H1 (cell line): Measurements from ENCODE around the gene PPP1R9A.

ENCODE experiments used
- BACH1 ChIP-seq: IDR thresholded peaks from 2 replicates; pipeline ENCODE4 v1.6.1; 2012; ENCODE audit warnings: low read length, improper control_type of control experiment
- EP300 ChIP-seq, 2 experiments: IDR thresholded peaks; 1 replicate in 1 of 2; 2 replicates in 1 of 2; pipeline ENCODE4 v1.6.1; 2011 to 2012; ENCODE audit warnings: low read depth in 2 of 2, low read length in 2 of 2, mild to moderate bottlenecking in 2 of 2, borderline replicate concordance in 1 of 2, inconsistent platforms in 1 of 2, moderate library complexity in 1 of 2
- EZH2 ChIP-seq: fragments of 200-600 bp; sonication (generic); IDR thresholded peaks from 2 replicates; pipeline ENCODE4 v1.7.1; 2012; ENCODE audit warnings: low read depth, mild to moderate bottlenecking, moderate library complexity, low read length, inconsistent platforms; ENCODE audit not compliant: severe bottlenecking
- FOSL1 ChIP-seq: IDR thresholded peaks from 2 replicates; pipeline ENCODE4 v1.6.1; 2011; ENCODE audit warnings: mild to moderate bottlenecking, low read depth, low read length, moderate library complexity; ENCODE audit not compliant: insufficient read depth
- HDAC2 ChIP-seq, 2 experiments: fragments of 300-600 bp in 1 of 2; sonication (generic) in 1 of 2; IDR thresholded peaks; 2 replicates each; pipeline ENCODE4 v1.6.1; 2011 to 2012; ENCODE audit warnings: low read depth in 2 of 2, low read length in 2 of 2, mild to moderate bottlenecking in 2 of 2, moderate library complexity in 2 of 2, borderline replicate concordance in 1 of 2, inconsistent platforms in 1 of 2
- JUN ChIP-seq: IDR thresholded peaks from 2 replicates; pipeline ENCODE4 v1.6.1; 2011; ENCODE audit warnings: low read depth, mild to moderate bottlenecking, improper control_type of control experiment, low read length
- JUND ChIP-seq: IDR thresholded peaks from 2 replicates; pipeline ENCODE4 v1.6.1; 2011; ENCODE audit warnings: mild to moderate bottlenecking, improper control_type of control experiment, low read length
- POLR2A ChIP-seq, 2 experiments: IDR thresholded peaks; 1 replicate in 1 of 2; 2 replicates in 1 of 2; pipeline ENCODE4 v1.6.1; 2011; ENCODE audit warnings: low read depth in 2 of 2, low read length in 2 of 2, mild to moderate bottlenecking in 2 of 2; ENCODE audit errors: control extremely low read depth in 1 of 2
- POLR2AphosphoS5 ChIP-seq: IDR thresholded peaks from 2 replicates; pipeline ENCODE4 v1.6.1; 2011; ENCODE audit warnings: low read depth, low read length
- TF ChIP-seq, protein P1 (sequence below): IDR thresholded peaks from 2 replicates; pipeline ENCODE4 v1.6.1; 2011; ENCODE audit warnings: low read depth, mild to moderate bottlenecking, low read length; ENCODE audit not compliant: insufficient read depth
- TF ChIP-seq, protein P2 (sequence below), 3 experiments: IDR thresholded peaks; 1 replicate in 2 of 3; 2 replicates in 1 of 3; pipeline versions ENCODE4 v1.5.1 to v1.6.1; 2011; ENCODE audit warnings: low read length in 3 of 3, mild to moderate bottlenecking in 3 of 3, inconsistent platforms in 2 of 3, low read depth in 1 of 3, moderate library complexity in 1 of 3; ENCODE audit not compliant: insufficient read depth in 1 of 3; ENCODE audit errors: control extremely low read depth in 1 of 3

GRCh38 chr7:94893661-94894060 is 13.7 kb upstream of the PPP1R9A start:
- TF ChIP-seq POLR2AphosphoS5 (no peak), BACH1 (no peak), EP300 (IDR thresholded peaks at IDR 0.05; ENCODE audit: borderline replicate concordance in 1 of 2, low read depth in 2 of 2, low read length in 2 of 2) (no peak), JUND (no peak), POLR2A (IDR thresholded peaks at IDR 0.05; ENCODE audit: control extremely low read depth in 1 of 2, low read depth in 2 of 2, low read length in 2 of 2) (no peak), EZH2 (no peak), JUN (no peak), HDAC2 (IDR thresholded peaks at IDR 0.05; ENCODE audit: borderline replicate concordance in 1 of 2, low read depth in 2 of 2, low read length in 2 of 2) (no peak), FOSL1 (no peak)
- TF ChIP-seq, protein P1, sequence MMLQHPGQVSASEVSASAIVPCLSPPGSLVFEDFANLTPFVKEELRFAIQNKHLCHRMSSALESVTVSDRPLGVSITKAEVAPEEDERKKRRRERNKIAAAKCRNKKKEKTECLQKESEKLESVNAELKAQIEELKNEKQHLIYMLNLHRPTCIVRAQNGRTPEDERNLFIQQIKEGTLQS = no peak
- TF ChIP-seq, protein P2, sequence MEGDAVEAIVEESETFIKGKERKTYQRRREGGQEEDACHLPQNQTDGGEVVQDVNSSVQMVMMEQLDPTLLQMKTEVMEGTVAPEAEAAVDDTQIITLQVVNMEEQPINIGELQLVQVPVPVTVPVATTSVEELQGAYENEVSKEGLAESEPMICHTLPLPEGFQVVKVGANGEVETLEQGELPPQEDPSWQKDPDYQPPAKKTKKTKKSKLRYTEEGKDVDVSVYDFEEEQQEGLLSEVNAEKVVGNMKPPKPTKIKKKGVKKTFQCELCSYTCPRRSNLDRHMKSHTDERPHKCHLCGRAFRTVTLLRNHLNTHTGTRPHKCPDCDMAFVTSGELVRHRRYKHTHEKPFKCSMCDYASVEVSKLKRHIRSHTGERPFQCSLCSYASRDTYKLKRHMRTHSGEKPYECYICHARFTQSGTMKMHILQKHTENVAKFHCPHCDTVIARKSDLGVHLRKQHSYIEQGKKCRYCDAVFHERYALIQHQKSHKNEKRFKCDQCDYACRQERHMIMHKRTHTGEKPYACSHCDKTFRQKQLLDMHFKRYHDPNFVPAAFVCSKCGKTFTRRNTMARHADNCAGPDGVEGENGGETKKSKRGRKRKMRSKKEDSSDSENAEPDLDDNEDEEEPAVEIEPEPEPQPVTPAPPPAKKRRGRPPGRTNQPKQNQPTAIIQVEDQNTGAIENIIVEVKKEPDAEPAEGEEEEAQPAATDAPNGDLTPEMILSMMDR (IDR thresholded peaks at IDR 0.05; ENCODE audit: control extremely low read depth in 1 of 3, insufficient read depth in 1 of 3, low read depth in 1 of 3, low read length in 3 of 3) = no peak
